GM21447 (cell line): ENCODE measurements around the gene SLC24A4.

Experiments used
- ATAC-seq: cut with Tn5 transposase; IDR thresholded peaks from one replicate; pipeline ENCODE4 v1.9.1; 2021; ENCODE audit not compliant: unreplicated experiment

Gene SLC24A4

DNA sequence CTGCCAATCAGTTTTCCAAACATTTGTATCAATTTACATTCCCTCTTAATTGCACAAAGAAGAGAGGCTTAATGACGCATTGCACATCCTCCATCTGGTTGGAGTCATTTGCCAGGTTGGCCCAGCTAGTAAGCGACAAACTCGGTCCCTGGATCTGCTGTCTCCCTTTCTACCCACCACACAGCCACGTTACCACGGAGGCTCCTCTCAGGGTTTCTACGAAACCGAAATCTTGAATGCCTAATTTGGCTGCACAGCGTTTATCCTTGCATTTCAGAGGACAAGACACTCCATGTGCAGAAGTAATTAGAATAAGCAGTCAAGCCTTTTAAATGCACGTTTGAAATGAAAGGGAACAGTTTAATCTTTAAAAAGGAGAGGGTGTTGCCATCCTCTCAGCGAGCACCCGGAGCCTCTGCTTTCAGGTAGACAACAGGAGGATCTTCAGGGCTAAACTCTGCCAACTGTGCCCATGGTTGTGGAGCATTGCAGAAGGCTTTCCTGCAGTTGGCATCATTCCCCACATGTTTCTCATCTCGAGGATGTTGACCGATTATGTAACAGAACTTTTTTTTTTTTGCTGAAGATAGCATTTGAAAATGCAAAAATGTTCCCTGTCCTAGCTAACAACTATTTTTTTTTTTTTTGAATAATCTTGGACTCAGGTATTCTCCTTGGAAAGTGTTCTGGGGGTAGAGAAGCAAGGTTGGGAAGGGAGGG lies 37.8 kb downstream of the SLC24A4 start:
- ATAC-seq = no peak

DNA sequence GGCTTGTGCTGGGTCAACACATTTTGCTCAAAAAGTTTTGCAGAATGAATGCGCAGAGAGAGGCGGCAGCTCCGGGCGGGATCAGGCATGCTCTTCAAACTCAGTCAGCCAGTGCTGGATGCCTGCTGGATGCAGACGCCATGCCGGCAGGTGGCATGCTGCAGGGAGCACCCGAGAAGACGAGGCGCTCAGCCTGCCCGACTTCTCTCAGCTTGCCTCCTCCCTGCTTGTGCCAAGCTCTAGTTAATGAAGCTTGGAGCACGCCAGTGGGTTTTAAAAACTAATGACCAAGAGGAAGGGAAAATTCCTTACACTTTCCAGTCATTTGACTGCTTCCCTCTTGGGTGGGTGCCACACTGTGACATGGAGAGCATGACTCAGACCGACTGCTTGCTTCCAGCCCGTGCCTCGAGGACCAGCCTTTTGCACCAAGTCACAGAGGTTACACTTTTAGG lies 39.8 kb downstream of the SLC24A4 start:
- no peak for ATAC-seq

DNA sequence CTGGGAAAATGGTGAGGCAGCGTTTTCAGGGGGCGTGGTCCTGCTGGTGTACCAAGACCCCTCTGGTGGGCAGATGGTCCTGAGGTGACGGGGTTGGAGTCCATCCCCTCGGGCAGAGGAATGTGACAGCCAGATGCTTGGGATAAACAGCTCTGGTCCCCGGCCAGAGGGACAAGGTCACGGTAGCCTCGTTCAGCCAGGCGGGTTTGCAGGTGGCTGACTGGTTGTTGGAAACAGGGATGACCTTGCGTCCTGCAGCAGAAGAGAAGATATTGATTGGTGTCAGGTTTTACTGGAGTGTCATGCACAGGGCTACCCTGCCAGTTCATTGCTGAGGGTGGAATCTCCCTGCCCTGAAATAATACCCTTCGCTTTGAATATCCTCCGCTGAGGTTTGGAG lies 43.3 kb downstream of the SLC24A4 start:
- ATAC-seq = no peak

DNA sequence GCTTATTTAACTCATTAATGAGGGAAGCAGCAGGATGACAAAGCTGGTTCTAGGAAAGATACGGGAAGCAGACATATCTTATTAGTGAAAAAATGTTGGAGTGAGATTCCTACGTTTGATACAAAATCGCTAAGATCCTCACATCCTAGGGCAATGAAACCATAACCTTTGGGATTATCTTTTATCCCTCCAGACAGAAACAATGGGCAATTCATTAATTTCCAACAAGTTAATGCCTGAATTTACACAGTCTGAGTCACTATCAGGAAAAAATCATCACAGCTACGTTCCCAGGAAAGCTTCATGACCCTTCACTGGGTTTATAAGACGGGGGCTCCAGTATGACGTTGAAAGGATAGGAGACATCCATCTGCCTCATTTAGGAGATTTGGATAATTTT lies 45.0 kb downstream of the SLC24A4 start:
- no peak for ATAC-seq

DNA sequence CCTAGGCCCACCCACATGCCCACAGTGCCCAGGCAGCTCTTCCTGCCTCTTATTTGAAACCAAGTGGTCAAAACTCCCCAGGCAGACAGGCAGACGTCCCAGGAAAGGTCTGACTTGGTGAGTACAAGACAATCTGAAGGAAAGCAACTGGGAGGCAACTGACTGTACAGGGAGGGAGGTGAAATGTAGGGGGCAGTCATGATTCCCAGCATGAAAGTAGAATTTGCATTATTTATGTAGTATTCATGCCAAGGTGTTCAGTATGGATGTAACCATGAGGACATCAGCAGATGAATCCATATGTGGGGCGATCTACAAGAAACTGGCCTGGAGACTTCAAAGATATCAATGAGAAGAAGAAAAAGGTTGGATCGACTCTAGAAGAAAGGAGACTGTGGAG lies 46.1 kb downstream of the SLC24A4 start:
- no peak for ATAC-seq

DNA sequence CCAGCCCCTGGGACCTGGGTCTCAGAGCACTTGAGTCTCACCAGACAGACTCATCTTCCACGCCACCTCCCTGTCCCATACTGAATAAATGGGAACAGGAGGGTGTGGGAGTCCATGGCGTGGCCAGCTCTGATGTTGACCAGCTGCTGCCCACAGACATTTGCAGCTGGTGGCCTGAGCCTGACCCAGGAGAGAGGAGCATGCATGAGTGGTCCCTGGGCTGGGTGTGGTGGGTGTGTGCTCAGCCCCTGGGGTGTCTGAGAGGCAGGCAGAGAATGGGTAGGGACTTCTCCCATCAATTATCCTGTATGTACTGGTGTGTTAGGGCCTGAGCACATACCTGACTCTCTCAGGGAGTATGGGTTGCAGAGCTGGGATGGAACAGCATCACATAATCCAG lies 49.3 kb downstream of the SLC24A4 start:
- ATAC-seq = no peak

DNA sequence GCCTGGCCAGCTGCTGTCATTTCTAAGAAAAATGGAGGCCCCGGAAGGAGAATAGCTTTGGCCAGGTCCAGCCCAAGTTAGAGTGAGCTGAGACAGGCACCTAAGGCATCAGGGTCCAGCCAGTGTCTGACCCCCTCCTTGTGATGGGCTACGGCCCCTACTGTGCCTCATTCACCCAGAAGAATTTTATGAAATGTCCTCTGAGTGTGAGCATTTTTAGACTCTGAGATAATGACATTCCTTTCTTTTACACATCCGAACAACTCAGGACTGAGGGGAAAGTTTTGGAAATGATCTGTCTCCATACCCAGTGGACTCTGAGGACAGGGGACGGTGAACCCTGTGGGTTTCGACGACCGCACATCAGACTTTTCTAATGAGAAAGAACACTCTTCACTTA lies 50.4 kb downstream of the SLC24A4 start:
- no peak for ATAC-seq

DNA sequence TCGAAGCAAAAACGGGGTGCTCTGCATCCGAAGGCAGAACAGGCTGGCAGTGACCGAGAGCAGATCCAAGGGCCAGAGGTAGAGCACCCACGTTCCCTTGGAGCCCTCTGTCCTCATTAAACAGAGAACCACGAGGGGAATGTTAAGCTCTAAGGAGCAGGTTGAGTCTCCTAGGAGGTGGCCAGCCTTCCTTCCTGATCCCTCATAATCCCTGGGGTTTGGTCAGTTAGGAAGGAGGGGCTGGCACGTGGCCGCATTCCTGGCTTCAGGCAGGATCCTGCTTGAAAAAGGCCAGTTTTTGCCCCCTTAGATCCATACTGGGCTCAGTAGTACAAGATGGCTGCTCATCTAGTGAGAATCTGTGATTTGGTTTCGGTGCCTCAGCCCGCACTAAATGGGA lies 57.2 kb downstream of the SLC24A4 start:
- no peak for ATAC-seq

DNA sequence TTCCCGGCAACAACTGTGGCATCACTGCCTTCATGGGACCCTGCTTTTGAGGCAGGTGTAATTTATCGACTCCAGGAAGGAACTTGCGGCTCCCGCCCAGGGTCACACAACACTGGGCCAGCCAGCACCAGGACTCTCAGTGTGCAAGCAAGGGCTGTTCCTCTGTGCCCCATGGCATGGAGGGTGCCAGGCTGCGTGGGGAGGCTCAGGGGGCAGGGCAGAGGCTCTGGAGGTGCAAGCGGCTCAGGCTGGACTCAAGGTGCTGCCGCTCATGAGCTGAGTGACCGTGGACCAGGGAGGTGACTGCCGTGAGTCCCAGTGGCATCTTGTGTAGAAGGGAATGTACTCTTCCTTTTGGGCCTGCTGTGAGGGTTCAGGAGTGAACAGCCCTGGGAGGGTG lies 57.6 kb downstream of the SLC24A4 start:
- no peak for ATAC-seq

DNA sequence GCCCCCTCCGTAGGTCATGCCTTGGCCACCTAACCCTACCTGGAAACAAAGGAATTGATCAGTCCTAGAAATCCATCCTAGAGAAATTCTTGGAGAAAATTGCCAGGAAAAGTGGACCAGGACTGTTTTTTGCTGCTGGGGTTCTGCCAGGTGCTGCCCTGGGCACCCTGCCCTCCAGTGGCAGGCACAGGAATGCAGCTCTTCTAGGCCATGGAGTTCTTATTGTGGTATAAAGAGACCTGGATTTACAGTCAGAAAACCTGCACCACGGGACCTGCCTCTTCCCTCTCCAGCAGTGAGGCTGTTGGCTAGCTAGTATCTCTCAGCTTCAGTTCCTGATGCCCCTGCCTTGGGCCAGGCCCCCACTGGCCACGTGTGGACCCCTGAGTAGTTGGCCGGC lies 59.7 kb downstream of the SLC24A4 start:
- no peak for ATAC-seq

DNA sequence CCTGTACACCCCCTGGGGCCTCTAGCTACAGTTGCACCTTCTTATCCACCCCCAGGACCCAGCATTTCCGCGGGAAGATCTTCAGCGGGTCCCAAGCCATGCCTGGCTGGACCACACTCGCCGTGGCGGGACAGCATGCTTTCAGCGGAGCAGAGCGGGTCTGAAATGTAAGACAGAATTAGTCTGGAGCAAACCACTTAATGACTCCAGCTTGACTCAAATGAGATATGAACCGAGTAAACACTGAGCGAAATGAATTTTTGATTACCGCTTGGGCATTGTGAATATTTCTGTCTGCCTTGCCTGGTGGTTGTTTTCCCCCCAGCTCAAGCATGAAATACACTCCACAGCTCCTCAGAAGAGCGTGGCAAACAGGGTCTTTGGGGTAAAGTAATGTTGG lies 60.8 kb downstream of the SLC24A4 start:
- no peak for ATAC-seq

DNA sequence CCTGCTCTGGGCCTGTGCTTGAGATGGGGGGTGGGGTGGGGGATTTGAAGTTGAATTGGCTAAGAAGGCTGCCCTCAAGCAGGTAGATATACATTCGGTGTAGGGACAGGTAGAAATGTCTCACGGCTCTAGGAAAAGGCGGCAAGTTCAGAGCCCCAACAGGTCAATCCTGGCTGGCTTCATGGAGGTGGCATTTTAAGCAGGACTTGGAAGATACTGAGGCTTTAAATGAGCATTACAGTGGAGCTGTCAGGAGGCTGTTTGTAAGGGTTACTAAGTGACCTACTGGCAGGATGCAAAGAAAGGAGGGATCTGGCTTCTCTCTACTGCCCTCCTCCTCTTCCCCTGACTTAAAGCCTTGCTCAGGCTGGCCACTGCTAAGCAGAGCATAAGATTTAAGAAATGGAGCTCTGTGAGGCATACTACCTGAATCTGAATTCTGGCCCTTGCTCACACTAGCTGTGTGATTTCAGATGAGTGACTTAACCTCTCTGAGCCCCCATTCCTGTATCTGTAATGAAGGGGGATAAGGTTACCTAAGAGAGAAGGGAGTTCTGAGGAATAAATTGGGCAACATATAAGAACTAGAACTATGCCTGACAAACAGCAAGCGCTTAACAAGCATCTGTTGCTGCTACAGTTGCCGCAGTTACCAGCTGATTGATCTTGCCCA lies 61.6 kb downstream of the SLC24A4 start:
- no peak for ATAC-seq

DNA sequence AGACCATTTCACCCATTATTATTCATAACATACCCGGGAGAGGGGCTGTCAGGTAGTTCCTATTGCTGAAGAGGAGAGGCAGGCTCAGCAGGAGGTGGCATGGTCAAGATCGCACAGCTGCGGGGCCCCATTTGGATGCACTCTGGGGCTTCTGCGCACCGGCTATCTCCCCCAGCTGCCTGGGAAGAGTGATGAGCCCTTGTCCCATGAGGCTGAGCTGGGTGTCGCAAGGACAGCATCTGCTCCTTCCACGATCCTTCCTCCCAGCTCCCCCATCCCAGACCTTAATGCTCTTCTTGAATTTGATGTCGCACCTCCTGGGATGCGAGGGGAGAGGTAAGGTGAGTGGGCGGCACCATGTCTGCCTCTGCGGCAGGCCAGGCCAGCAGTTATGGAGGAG lies 62.6 kb downstream of the SLC24A4 start:
- ATAC-seq = no peak

DNA sequence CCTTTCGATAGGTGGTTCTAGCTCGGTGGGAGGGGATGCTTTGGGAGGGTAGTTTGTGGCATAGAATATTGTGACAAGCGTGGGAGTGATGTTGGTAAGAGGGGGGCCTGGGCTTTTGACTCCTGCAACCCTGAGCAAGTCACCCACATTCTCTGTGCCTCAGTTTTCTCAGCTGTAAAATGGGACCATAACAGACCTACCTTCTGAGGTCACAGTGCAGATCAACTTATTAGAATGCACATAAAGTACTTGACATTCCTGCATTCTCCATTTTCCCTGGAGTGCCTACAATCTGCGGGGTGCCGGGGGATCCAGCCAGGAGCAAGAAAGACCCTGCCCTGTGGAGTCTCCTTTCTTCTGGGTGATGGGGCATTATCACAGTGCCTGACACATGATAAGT lies 63.2 kb downstream of the SLC24A4 start:
- ATAC-seq = no peak

DNA sequence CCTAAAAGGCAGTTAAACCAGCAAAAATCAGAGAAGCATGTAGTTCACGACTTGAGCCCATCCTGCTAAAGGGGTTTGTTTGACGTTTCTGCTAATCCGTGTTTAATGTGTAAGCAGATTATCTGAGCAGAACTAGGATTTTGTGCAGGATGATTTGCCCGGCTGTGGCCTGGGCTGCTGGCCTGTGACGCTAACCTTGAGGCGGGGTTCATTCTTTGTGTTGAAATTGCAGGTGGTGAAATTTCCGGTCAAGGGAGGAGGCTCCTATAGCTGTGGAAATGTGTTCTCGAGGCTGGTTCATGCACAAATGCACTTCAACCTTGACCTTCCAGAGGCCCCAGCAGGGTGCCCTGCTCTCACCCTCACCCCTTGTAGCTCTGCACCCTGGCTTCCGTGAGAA lies 63.7 kb downstream of the SLC24A4 start:
- ATAC-seq = no peak

DNA sequence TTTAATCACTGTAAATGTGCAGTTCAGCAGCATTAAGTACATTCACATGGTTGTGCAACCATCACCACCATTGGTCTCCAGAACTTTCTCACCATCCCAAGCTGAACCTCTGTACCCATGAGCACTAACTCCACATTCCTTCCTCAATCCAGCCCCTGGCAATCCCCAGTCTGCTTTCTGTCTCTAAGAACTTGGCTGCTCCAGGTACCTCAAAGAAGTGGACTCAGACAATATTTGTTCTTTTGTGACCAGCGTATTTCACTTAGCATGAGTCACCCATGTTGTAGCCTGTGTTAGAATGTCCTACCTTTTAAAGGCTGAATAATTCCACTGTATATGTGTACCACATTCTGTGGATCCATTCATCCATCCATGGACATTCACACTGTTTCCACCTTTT lies 64.6 kb downstream of the SLC24A4 start:
- ATAC-seq = no peak

DNA sequence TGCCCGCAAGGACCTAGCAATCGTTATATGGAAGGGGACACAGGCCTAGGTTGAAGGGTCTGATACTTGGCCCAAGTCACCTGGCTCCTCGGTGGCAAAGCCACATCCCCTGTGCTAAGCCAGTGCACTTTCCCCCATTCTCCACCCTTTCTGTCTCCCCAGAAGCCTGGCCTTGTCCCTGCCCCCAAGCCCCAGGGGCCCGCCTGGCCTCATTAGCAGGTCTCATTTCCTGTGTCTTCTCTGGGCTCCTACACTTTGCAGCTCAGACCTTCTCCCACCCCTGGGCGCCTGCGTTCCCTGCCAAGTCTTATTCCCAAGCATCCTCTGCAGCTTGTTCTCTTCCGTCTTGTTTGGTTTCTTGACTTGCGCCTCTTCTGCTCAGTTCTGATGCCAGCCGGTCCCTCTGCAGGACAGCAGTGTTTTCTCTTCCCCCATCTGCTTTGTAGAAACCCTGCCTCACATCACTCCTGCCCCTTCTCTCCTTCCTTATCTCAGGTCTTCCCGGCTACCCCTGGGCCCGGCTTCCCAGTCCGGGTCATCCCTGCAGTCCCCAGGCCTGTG lies 66.7 kb downstream of the SLC24A4 start:
- ATAC-seq = no peak

DNA sequence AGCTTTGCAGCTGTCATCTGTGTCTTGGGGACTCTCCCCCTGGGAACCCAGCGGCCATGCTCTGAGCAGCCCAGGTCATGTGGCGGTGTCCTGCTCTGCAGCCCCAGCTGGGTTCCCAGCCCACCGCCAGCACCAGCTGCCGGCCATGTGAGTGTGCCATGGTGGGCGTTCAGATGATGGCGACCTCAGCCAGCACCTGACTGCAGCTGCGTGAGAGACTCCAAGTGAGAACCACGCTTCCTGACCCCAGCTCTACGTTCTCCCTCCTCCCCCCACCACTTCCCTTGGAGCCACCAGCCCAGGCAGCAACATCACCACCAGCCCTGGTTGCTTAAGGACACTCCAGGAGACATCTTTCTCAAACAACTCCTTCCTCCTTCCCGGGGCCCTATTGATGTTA lies 68.8 kb downstream of the SLC24A4 start:
- no peak for ATAC-seq

DNA sequence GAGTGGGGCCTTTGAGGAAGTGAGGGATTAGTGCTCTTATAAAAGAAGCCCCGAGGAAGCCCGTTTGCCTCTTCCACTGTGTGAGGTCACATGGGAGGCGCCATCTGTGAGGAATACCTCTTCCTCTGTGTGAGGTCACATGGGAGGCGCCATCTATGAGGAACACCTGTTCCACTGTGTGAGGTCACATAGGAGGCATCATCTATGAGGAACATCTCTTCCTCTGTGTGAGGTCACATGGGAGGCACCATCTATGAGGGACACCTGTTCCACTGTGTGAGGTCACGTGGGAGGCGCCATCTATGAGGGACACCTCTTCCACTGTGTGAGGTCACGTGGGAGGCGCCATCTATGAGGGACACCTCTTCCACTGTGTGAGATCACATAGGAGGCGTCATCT lies 69.7 kb downstream of the SLC24A4 start:
- ATAC-seq = no peak

DNA sequence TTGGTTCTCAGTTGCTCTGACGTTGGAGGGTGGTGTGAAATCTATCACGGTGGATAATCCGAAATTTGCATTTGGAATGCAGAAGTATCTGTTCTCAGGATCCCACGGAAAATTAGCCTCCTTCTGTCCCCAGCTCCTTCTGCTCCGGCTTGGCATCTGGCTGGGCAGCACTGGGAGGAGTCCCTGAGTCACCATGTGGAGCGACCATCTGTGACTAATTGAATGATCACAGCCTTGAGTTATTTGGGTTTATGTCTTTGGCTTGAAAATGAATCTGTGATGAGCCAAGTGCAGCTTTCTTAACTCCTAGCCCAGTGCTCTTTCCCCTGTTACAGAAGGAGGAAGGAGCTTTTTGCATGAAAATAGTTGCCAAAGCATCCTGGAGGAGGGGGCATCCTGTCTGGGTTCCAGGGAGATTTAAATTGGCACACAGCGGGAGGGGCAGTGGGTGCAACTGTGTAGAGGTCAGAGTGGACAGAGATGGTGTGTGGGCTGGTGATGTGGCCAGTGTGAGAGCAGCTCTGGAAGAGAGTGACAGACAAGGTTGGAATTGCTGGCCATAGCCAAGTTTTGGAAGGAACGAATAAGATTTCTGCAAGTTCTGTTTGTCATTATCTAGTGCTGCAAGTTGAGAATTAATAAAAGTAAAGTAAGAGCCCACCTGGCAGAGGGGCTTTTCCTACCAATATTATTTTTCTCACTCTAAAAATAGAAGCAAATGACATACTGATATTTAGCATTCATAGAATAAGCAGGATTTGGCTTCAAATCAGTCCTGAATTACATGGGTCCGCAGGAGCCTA lies 74.4 kb downstream of the SLC24A4 start:
- no peak for ATAC-seq

DNA sequence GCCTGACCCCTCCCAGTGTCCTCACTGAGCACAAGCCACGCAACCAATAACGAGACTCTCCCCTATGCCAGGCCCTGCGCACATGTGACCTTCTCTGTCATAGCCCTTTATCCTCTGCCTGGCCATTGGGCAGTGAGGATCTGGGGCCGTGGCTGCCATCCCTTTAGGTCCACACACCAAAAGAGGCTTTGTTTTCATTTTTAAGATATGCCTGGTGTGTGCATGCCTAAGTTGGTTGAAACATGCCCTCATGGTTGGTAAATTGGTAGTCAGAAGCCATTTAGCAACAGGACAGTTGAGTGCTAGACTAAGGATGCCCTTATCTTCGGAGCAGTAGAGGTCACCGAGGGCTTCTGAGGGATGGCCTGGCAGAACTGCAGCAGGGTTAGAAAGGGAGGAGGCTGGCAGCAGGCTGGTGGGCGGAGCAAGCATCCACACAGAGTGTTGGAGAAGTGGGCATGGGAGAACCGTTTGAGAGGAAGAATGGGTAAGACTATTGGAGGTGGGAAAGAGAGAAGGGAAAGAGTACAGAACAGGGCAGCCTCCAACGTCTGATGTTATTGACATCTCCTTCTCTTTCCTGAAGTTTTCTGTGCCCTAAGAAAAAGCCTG lies 75.1 kb downstream of the SLC24A4 start:
- no peak for ATAC-seq
